Measurements from ENCODE around the gene ZDHHC5. TPM values are rescaled to one million over a fixed set of nuclear protein-coding genes. Genes with fewer than 3 reads are reported as not detected.

Gene ZDHHC5
- polyA plus RNA-seq, 2 of the 4 experiments (the other 2 are of a cell fraction) = 44.1 to 63.8 TPM

DNA sequence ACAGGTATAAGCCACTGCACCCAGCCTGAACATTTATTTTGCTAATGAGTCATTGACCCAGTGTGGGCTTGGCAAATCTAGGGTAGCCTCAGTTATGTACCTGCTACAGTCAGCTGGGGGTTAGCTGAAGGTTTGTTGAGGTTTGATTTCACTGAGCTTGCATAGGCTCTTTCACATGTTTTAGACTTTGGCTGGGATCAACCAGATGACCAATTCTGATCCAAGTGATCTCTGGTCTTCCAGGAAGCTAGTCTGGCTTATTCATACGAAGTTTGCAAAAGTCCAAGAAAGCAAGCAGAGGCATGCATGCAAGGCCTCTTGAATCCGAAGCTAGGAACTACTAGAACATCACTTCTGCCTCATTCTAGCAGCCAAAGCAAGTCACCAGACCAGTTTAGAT lies 49.5 kb upstream of the ZDHHC5 start:
- TF ChIP-seq ZSCAN20 (CRISPR knock-in tag; IDR thresholded peaks at IDR 0.05) = no peak
- TF ChIP-seq, protein P1, sequence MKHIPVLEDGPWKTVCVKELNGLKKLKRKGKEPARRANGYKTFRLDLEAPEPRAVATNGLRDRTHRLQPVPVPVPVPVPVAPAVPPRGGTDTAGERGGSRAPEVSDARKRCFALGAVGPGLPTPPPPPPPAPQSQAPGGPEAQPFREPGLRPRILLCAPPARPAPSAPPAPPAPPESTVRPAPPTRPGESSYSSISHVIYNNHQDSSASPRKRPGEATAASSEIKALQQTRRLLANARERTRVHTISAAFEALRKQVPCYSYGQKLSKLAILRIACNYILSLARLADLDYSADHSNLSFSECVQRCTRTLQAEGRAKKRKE (CRISPR knock-in tag; IDR thresholded peaks at IDR 0.05; ENCODE audit: low read depth) = no peak
- TF ChIP-seq SMC3 (IDR thresholded peaks at IDR 0.05) = no peak
- no peak for TF ChIP-seq ZNF302 (CRISPR knock-in tag; IDR thresholded peaks at IDR 0.05)
- TF ChIP-seq, protein P2, sequence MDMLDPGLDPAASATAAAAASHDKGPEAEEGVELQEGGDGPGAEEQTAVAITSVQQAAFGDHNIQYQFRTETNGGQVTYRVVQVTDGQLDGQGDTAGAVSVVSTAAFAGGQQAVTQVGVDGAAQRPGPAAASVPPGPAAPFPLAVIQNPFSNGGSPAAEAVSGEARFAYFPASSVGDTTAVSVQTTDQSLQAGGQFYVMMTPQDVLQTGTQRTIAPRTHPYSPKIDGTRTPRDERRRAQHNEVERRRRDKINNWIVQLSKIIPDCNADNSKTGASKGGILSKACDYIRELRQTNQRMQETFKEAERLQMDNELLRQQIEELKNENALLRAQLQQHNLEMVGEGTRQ (IDR thresholded peaks at IDR 0.05) = no peak
- no peak for TF ChIP-seq RCOR1 (IDR thresholded peaks at IDR 0.05; ENCODE audit: low read depth, low read length)
- TF ChIP-seq HOXB13 (CRISPR knock-in tag; IDR thresholded peaks at IDR 0.05; ENCODE audit: low read depth) = no peak
- no peak for TF ChIP-seq EHMT2 (IDR thresholded peaks at IDR 0.05; ENCODE audit: low read depth)
- DNase-seq (ENCODE audit: low read depth in 1 of 2, low spot score in 1 of 2) = no peak
- Histone ChIP-seq H3K9me3 (peaks cover 34% of the 10 kb centered on the region), H3K4me3 (no peak overlapping the region), H3K27ac (no peak overlapping the region), H3K4me2 (no peak overlapping the region), H3K4me1 (no peaks in the 10 kb centered on the region)
- ChIA-PET CTCF (interaction anchor here (0.6 to 2.4 kb wide), 2 partner anchors 50 to 903 kb away, joined by 3 to 6 read pairs; partner anchors contain the start of gene UBE2L6), POLR2A (no interaction called here)
- no peak for FAIRE-seq
- ATAC-seq = no peak
- 0% methylated on average over 2 of the region's 2 CpGs for WGBS (ENCODE audit: missing lambda C conversion rate)

DNA sequence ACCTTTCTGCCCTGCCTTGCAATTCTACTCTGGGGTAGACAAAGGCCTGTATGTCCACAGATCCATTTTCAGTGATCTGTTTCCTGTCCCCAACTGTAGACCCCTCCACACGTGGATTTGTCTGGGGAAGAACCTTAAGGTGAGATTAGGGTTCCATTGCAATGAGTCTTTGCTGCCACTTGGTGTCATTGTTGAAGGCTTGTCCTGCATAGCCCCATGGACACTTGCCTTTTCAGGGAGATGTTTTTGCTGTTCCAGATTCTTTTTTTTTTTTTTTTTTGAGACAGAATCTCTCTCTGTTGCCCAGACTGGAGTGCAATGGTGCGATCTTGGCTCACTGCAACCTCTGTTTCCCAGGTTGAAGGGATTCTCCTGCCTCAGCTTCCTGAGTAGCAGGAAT lies 48.6 kb upstream of the ZDHHC5 start:
- no peak overlapping the region for H3K27ac ChIP-seq
- WGBS (ENCODE audit: missing lambda C conversion rate) = 3% methylated on average over 2 of the region's 2 CpGs
- no peak for TF ChIP-seq POLR2A (IDR thresholded peaks at IDR 0.05; ENCODE audit: low read length)
- TF ChIP-seq, protein P2 (IDR thresholded peaks at IDR 0.05) = no peak
- no peak for TF ChIP-seq JUN (IDR thresholded peaks at IDR 0.05)
- no peak for TF ChIP-seq HOXA7 (CRISPR knock-in tag; IDR thresholded peaks at IDR 0.05)
- no peak for TF ChIP-seq RNF2 (IDR thresholded peaks at IDR 0.05; ENCODE audit: borderline replicate concordance, low read depth)
- TF ChIP-seq, protein P3, sequence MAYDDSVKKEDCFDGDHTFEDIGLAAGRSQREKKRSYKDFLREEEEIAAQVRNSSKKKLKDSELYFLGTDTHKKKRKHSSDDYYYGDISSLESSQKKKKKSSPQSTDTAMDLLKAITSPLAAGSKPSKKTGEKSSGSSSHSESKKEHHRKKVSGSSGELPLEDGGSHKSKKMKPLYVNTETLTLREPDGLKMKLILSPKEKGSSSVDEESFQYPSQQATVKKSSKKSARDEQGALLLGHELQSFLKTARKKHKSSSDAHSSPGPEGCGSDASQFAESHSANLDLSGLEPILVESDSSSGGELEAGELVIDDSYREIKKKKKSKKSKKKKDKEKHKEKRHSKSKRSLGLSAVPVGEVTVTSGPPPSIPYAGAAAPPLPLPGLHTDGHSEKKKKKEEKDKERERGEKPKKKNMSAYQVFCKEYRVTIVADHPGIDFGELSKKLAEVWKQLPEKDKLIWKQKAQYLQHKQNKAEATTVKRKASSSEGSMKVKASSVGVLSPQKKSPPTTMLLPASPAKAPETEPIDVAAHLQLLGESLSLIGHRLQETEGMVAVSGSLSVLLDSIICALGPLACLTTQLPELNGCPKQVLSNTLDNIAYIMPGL (CRISPR knock-in tag; IDR thresholded peaks at IDR 0.05; ENCODE audit: borderline replicate concordance) = no peak
- no peak for TF ChIP-seq ZNF302 (CRISPR knock-in tag; IDR thresholded peaks at IDR 0.05)
- TF ChIP-seq SMC3 (IDR thresholded peaks at IDR 0.05) = no peak
- TF ChIP-seq CBX2 (IDR thresholded peaks at IDR 0.05; ENCODE audit: borderline replicate concordance, low read depth) = no peak
- TF ChIP-seq RARB (CRISPR knock-in tag; IDR thresholded peaks at IDR 0.05) = no peak
- TF ChIP-seq, protein P4, sequence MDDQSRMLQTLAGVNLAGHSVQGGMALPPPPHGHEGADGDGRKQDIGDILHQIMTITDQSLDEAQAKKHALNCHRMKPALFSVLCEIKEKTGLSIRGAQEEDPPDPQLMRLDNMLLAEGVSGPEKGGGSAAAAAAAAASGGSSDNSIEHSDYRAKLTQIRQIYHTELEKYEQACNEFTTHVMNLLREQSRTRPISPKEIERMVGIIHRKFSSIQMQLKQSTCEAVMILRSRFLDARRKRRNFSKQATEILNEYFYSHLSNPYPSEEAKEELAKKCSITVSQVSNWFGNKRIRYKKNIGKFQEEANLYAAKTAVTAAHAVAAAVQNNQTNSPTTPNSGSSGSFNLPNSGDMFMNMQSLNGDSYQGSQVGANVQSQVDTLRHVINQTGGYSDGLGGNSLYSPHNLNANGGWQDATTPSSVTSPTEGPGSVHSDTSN (IDR thresholded peaks at IDR 0.05) = no peak
- no peak for TF ChIP-seq MAFK (IDR thresholded peaks at IDR 0.05; ENCODE audit: partially characterized antibody)
- no peak for TF ChIP-seq RAD21 (conservative IDR thresholded peaks at IDR 0.05 in 1 of 2, IDR thresholded peaks at IDR 0.05 in 1 of 2)
- TF ChIP-seq POLR2AphosphoS2 (conservative IDR thresholded peaks at IDR 0.05; ENCODE audit: low read length) = no peak
- TF ChIP-seq NR3C1 (IDR thresholded peaks at IDR 0.05) = no peak
- no peak for TF ChIP-seq NPAS2 (CRISPR knock-in tag; IDR thresholded peaks at IDR 0.05; ENCODE audit: borderline replicate concordance)
- TF ChIP-seq, protein P5, sequence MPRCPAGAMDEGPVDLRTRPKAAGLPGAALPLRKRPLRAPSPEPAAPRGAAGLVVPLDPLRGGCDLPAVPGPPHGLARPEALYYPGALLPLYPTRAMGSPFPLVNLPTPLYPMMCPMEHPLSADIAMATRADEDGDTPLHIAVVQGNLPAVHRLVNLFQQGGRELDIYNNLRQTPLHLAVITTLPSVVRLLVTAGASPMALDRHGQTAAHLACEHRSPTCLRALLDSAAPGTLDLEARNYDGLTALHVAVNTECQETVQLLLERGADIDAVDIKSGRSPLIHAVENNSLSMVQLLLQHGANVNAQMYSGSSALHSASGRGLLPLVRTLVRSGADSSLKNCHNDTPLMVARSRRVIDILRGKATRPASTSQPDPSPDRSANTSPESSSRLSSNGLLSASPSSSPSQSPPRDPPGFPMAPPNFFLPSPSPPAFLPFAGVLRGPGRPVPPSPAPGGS (IDR thresholded peaks at IDR 0.05) = no peak
- TF ChIP-seq, protein P1 (CRISPR knock-in tag; IDR thresholded peaks at IDR 0.05; ENCODE audit: low read depth) = no peak
- TF ChIP-seq GATA3 (IDR thresholded peaks at IDR 0.05; ENCODE audit: borderline replicate concordance) = no peak
- TF ChIP-seq ESRRA (IDR thresholded peaks at IDR 0.05; ENCODE audit: borderline replicate concordance, low read length) = no peak
- ChIA-PET POLR2A (no interaction called here), CTCF (interaction anchor here (0.9 to 1.7 kb wide), 2 partner anchors 22 to 24 kb away, joined by 3 to 7 read pairs; no protein-coding TSS in a partner anchor)
- no peak for FAIRE-seq
- no peak overlapping the region for H3K4me2 ChIP-seq
- H3K9me3 ChIP-seq = peaks cover 34% of the 10 kb centered on the region
- no peak overlapping the region for H3K4me3 ChIP-seq
- ATAC-seq = no peak
- H3K4me1 ChIP-seq = no peaks in the 10 kb centered on the region
- DNase-seq (ENCODE audit: low read depth in 1 of 2, low spot score in 1 of 2) = peak in 1 of 2 experiments; percentile 41
